Stimulated activated naive CD4-positive, alpha-beta T cell (primary cell): Measurements from ENCODE around the gene ZNF385A.

Experiments
- DNase-seq, 6 experiments: peaks; one replicate each; lab custom pipeline; 2025; lab: John Stamatoyannopoulos, UW

ZNF385A gene

GRCh38 chr12:54373649-54374561, 10.6 kb downstream of the ZNF385A start:
- DNase-seq = no peak

- no peak for DNase-seq
Measured at GRCh38 chr12:54372113-54372806, 12.3 kb downstream of the ZNF385A start.

- DNase-seq = no peak
Measured at GRCh38 chr12:54371328-54372112, 13.0 kb downstream of the ZNF385A start.

GRCh38 chr12:54370171-54370730, 14.3 kb downstream of the ZNF385A start:
- DNase-seq = peak in 1 of 6 experiments; percentile 12

- DNase-seq = no peak
Measured at GRCh38 chr12:54369597-54370131, 14.9 kb downstream of the ZNF385A start.

GRCh38 chr12:54368709-54369596, 15.6 kb downstream of the ZNF385A start:
- DNase-seq = peak; percentile 65 to 87 (median 82)

GRCh38 chr12:54368025-54368708, 16.4 kb downstream of the ZNF385A start:
- no peak for DNase-seq

- DNase-seq = peak in 2 of 6 experiments; percentile 12 to 16
Measured at GRCh38 chr12:54364413-54364812, 20.1 kb downstream of the ZNF385A start, which contains the start of gene GPR84. GPR84 (minus strand) TSS chr12:54364486; CDS start chr12:54363851, 635 bp downstream.

GRCh38 chr12:54363618-54364017, 20.9 kb downstream of the ZNF385A start:
- DNase-seq = no peak

- DNase-seq = no peak
Measured at GRCh38 chr12:54363047-54363446, 21.5 kb downstream of the ZNF385A start.

- DNase-seq = peak; percentile 6 to 44 (median 28)
Measured at GRCh38 chr12:54360717-54361456, 23.6 kb downstream of the ZNF385A start.

- DNase-seq = no peak
Measured at GRCh38 chr12:54359762-54360351, 24.7 kb downstream of the ZNF385A start.

- DNase-seq = peak; percentile 85 to 96 (median 94)
Measured at GRCh38 chr12:54358945-54359761, 25.4 kb downstream of the ZNF385A start.

- DNase-seq = peak in 5 of 6 experiments; percentile 8 to 60 (median 45)
Measured at GRCh38 chr12:54358191-54358944, 26.2 kb downstream of the ZNF385A start.

- DNase-seq = no peak
Measured at GRCh38 chr12:54357506-54358190, 26.9 kb downstream of the ZNF385A start.

- DNase-seq = no peak
Measured at GRCh38 chr12:54356951-54357356, 27.6 kb downstream of the ZNF385A start.
